ENCODE results near the gene KRTAP19-4. TPM values are rescaled to one million over a fixed set of nuclear protein-coding genes. Genes with fewer than 3 reads are reported as not detected.

Gene KRTAP19-4
- polyA plus RNA-seq, 3 donors: not detected

- H2AFZ ChIP-seq (ENCODE audit: insufficient read depth, low read depth, low read length, poor library complexity, severe bottlenecking): no peak within 1 kb of the TSS
- H3K9me3 ChIP-seq (replicated peaks in 1 of 2; ENCODE audit: control insufficient read depth in 1 of 2, insufficient read depth in 1 of 2, low read length in 2 of 2): peaks cover 4 to 5% of the 10 kb centered on the region in 2 donors
- no peaks in the 10 kb centered on the region for H3K36me3 ChIP-seq (replicated peaks in 1 of 2; ENCODE audit: control insufficient read depth in 1 of 2, insufficient read depth in 2 of 2, low read length in 2 of 2)
- Mint-ChIP-seq H3K4me3 (no peak within 1 kb of the TSS), H3K27me3 (ENCODE audit: low read depth in 3 of 3) (no peaks in the 10 kb centered on the region), H3K9me3 (peaks cover 0 to 6% (median 3%) of the 10 kb centered on the region in 7 donors), H3K36me3 (no peaks in the 10 kb centered on the region), H3K27ac (no peak within 1 kb of the TSS), H3K4me1 (no peaks in the 10 kb centered on the region)
- H3K9ac ChIP-seq (ENCODE audit: insufficient read depth, low read length, poor library complexity, severe bottlenecking): no peak within 1 kb of the TSS
- H3K4me3 ChIP-seq (replicated peaks in 1 of 3; ENCODE audit: low read depth in 2 of 3, low read length in 3 of 3): no peak within 1 kb of the TSS
- intact Hi-C loops (cut with micrococcal nuclease): no loop called here
- TF ChIP-seq CTCF (IDR thresholded peaks at IDR 0.05): no peak
- no peak for DNase-seq
- H3K27me3 ChIP-seq (ENCODE audit: control insufficient read depth in 2 of 2, insufficient read depth in 2 of 2, low read length in 2 of 2): no peaks in the 10 kb centered on the region
- no peak within 1 kb of the TSS for H3K4me2 ChIP-seq (replicated peaks; ENCODE audit: extremely low read depth, low read length, poor library complexity, severe bottlenecking)
- H3K4me1 ChIP-seq (ENCODE audit: control insufficient read depth in 1 of 2, insufficient read depth in 2 of 2, low read length in 2 of 2): no peaks in the 10 kb centered on the region
- H4K20me1 ChIP-seq (ENCODE audit: insufficient read depth, low read length): no peaks in the 10 kb centered on the region
- H3K27ac ChIP-seq (ENCODE audit: low read depth in 1 of 2, low read length in 2 of 2): no peak within 1 kb of the TSS
- 93% methylated on average over 3 of the region's 6 CpGs for WGBS (ENCODE audit: insufficient coverage)
- H3K79me2 ChIP-seq (ENCODE audit: insufficient read depth, low read length): no peaks in the 10 kb centered on the region
These were observed 5.1 kb upstream of the KRTAP19-4 start, which contains the start of gene KRTAP19-5 for GRCh38 chr21:30502041-30502440. Gene KRTAP19-5, minus strand, starts transcription at chr21:30502141. Its CDS starts 51 bp downstream, at chr21:30502090.

GRCh38 chr21:30491963-30492428 lies 5.0 kb downstream of the KRTAP19-4 start, which contains the start of gene KRTAP19-3:
Gene KRTAP19-3, minus strand, starts transcription at chr21:30492013. Its CDS starts 56 bp downstream, at chr21:30491957.
- Histone ChIP-seq H3K4me3 (replicated peaks in 1 of 3; ENCODE audit: low read depth in 2 of 3, low read length in 3 of 3) (no peak within 1 kb of the TSS), H3K9ac (ENCODE audit: insufficient read depth, low read length, poor library complexity, severe bottlenecking) (no peak within 1 kb of the TSS), H3K4me2 (replicated peaks; ENCODE audit: extremely low read depth, low read length, poor library complexity, severe bottlenecking) (no peak within 1 kb of the TSS), H2AFZ (ENCODE audit: insufficient read depth, low read depth, low read length, poor library complexity, severe bottlenecking) (no peak within 1 kb of the TSS), H3K27ac (ENCODE audit: low read depth in 1 of 2, low read length in 2 of 2) (no peak within 1 kb of the TSS), H3K79me2 (ENCODE audit: insufficient read depth, low read length) (no peaks in the 10 kb centered on the region), H4K20me1 (ENCODE audit: insufficient read depth, low read length) (no peaks in the 10 kb centered on the region), H3K4me1 (ENCODE audit: control insufficient read depth in 1 of 2, insufficient read depth in 2 of 2, low read length in 2 of 2) (no peaks in the 10 kb centered on the region), H3K27me3 (ENCODE audit: control insufficient read depth in 2 of 2, insufficient read depth in 2 of 2, low read length in 2 of 2) (no peaks in the 10 kb centered on the region), H3K36me3 (replicated peaks in 1 of 2; ENCODE audit: control insufficient read depth in 1 of 2, insufficient read depth in 2 of 2, low read length in 2 of 2) (no peaks in the 10 kb centered on the region), H3K9me3 (replicated peaks in 1 of 2; ENCODE audit: control insufficient read depth in 1 of 2, insufficient read depth in 1 of 2, low read length in 2 of 2) (peaks cover 10 to 17% of the 10 kb centered on the region in 2 donors)
- Mint-ChIP-seq H3K36me3 (no peaks in the 10 kb centered on the region), H3K27ac (no peak within 1 kb of the TSS), H3K4me1 (no peaks in the 10 kb centered on the region), H3K9me3 (peaks cover 0 to 22% (median 11%) of the 10 kb centered on the region in 7 donors), H3K4me3 (no peak within 1 kb of the TSS), H3K27me3 (ENCODE audit: low read depth in 3 of 3) (peaks cover 0 to 3% (median 0%) of the 10 kb centered on the region in 3 donors)
- WGBS (ENCODE audit: insufficient coverage): no CpG with 5 or more reads among the region's 2 CpGs
- TF ChIP-seq CTCF (IDR thresholded peaks at IDR 0.05): no peak
- intact Hi-C loops (cut with micrococcal nuclease): no loop called here
- no peak for DNase-seq

All from CD14-positive monocyte (primary cell).